Vagina (tissue), 2 donors: ENCODE data around the gene ELL2. TPM values are rescaled to one million over a fixed set of nuclear protein-coding genes. Genes with fewer than 3 reads are reported as not detected.

Source experiments
- DNase-seq, 2 donors: peaks; one replicate each; pipeline ENCODE4 v3.0.0-alpha.2; 2017; ENCODE audit errors: extremely low spot score in 2 of 2
- H3K27ac ChIP-seq: fragments of 200-600 bp; sonication (generic); one replicate; pipeline ENCODE4 v1.5.1; 2019
- H3K27me3 ChIP-seq: fragments of 200-600 bp; sonication (generic); one replicate; pipeline ENCODE4 v1.5.1; 2019
- H3K36me3 ChIP-seq, 2 donors: fragments of 200-600 bp; sonication (generic); one replicate each; pipeline ENCODE4 v1.5.1; 2017 to 2019
- H3K4me1 ChIP-seq: fragments of 200-600 bp; sonication (generic); one replicate; pipeline ENCODE4 v1.5.1; 2019
- H3K4me3 ChIP-seq, 2 donors: fragments of 200-600 bp; sonication (generic); 1 replicate in 1 of 2; 2 replicates in 1 of 2; pipeline ENCODE4 v1.5.1; 2016 to 2019
- H3K9me3 ChIP-seq: fragments of 200-600 bp; sonication (generic); one replicate; pipeline ENCODE4 v1.5.1; 2019
- CTCF ChIP-seq, 3 experiments: fragments of 450-650 bp in 2 of 3; fragments of 200-600 bp in 1 of 3; sonication (generic) in 1 of 3; IDR thresholded peaks; one replicate each; pipeline ENCODE4 v1.5.1; 2017 to 2019; ENCODE audit warnings: antibody characterized with exemption in 3 of 3, mild to moderate bottlenecking in 2 of 3, moderate library complexity in 2 of 3
- POLR2A ChIP-seq, 2 donors: fragments of 450-650 bp; IDR thresholded peaks; one replicate each; pipeline ENCODE4 v1.6.1; 2017; ENCODE audit warnings: antibody characterized with exemption in 2 of 2, mild to moderate bottlenecking in 2 of 2, moderate library complexity in 2 of 2
- POLR2AphosphoS5 ChIP-seq, 2 donors: sonication (generic); formaldehyde crosslinking; IDR thresholded peaks; one replicate each; pipeline ENCODE4 v1.9.0; 2017; ENCODE audit warnings: antibody characterized with exemption in 2 of 2, mild to moderate bottlenecking in 2 of 2, low read depth in 1 of 2; ENCODE audit not compliant: insufficient read depth in 1 of 2
- intact Hi-C: fragments of 100-400 bp; cut with DNase I; formaldehyde crosslinking; loops from one replicate; pipeline ENCODE4 v1.15.1; 2023
- total RNA-seq: library from RNA; depleted of rRNA; stranded (reverse); fragments of >200 nt; gene quantifications from one replicate; pipeline ENCODE4 v1.2.3, GENCODE V29; 2016

ELL2 gene
- total RNA-seq, 1 donor from 2014 or later = 113 TPM

- TF ChIP-seq CTCF (IDR thresholded peaks at IDR 0.05) (no peak), POLR2AphosphoS5 (IDR thresholded peaks at IDR 0.05; ENCODE audit: insufficient read depth in 1 of 2, low read depth in 1 of 2) (no peak), POLR2A (IDR thresholded peaks at IDR 0.05) (no peak)
- Histone ChIP-seq H3K27me3 (no peaks in the 10 kb centered on the region), H3K9me3 (no peaks in the 10 kb centered on the region), H3K4me3 (no peak overlapping the region), H3K4me1 (no peaks in the 10 kb centered on the region), H3K36me3 (peaks cover 0 to 61% of the 10 kb centered on the region in 2 donors), H3K27ac (no peak overlapping the region)
- intact Hi-C loops = no loop called here
- DNase-seq = no peak
Observed at GRCh38 chr5:95895251-95895650, 66.4 kb downstream of the ELL2 start.

GRCh38 chr5:95892784-95893354 is 68.8 kb downstream of the ELL2 start:
- Histone ChIP-seq H3K4me1 (no peaks in the 10 kb centered on the region), H3K4me3 (no peak overlapping the region), H3K27me3 (no peaks in the 10 kb centered on the region), H3K36me3 (peaks cover 0 to 55% of the 10 kb centered on the region in 2 donors), H3K27ac (no peak overlapping the region), H3K9me3 (no peaks in the 10 kb centered on the region)
- TF ChIP-seq POLR2A (IDR thresholded peaks at IDR 0.05) (no peak), CTCF (IDR thresholded peaks at IDR 0.05) (peak in 1 of 3 experiments; percentile 13), POLR2AphosphoS5 (IDR thresholded peaks at IDR 0.05; ENCODE audit: insufficient read depth in 1 of 2, low read depth in 1 of 2) (no peak)
- DNase-seq = no peak
- intact Hi-C loops = no loop called here

GRCh38 chr5:95891499-95891898 is 70.2 kb downstream of the ELL2 start:
- Histone ChIP-seq H3K36me3 (peaks cover 0 to 51% of the 10 kb centered on the region in 2 donors), H3K4me3 (no peak overlapping the region), H3K9me3 (no peaks in the 10 kb centered on the region), H3K27me3 (no peaks in the 10 kb centered on the region), H3K4me1 (no peaks in the 10 kb centered on the region), H3K27ac (no peak overlapping the region)
- TF ChIP-seq POLR2A (IDR thresholded peaks at IDR 0.05) = no peak
- no peak for TF ChIP-seq POLR2AphosphoS5 (IDR thresholded peaks at IDR 0.05; ENCODE audit: insufficient read depth in 1 of 2, low read depth in 1 of 2)
- TF ChIP-seq CTCF (IDR thresholded peaks at IDR 0.05) = no peak
- intact Hi-C loops = no loop called here
- no peak for DNase-seq

GRCh38 chr5:95889076-95889475 is 72.6 kb downstream of the ELL2 start:
- Histone ChIP-seq H3K27me3 (no peaks in the 10 kb centered on the region), H3K9me3 (no peaks in the 10 kb centered on the region), H3K4me1 (peaks cover 8% of the 10 kb centered on the region), H3K27ac (no peak overlapping the region), H3K36me3 (peaks cover 0 to 30% of the 10 kb centered on the region in 2 donors), H3K4me3 (no peak overlapping the region)
- TF ChIP-seq CTCF (IDR thresholded peaks at IDR 0.05) = no peak
- TF ChIP-seq POLR2A (IDR thresholded peaks at IDR 0.05) = no peak
- TF ChIP-seq POLR2AphosphoS5 (IDR thresholded peaks at IDR 0.05; ENCODE audit: insufficient read depth in 1 of 2, low read depth in 1 of 2) = no peak
- DNase-seq = no peak
- intact Hi-C loops = no loop called here

GRCh38 chr5:95887977-95888376 is 73.7 kb downstream of the ELL2 start:
- peaks cover 0 to 26% of the 10 kb centered on the region in 2 donors for H3K36me3 ChIP-seq

More at GRCh38 chr5:95887977-95888376, 73.7 kb downstream of the ELL2 start:
- TF ChIP-seq POLR2AphosphoS5 (IDR thresholded peaks at IDR 0.05; ENCODE audit: insufficient read depth in 1 of 2, low read depth in 1 of 2) (no peak), POLR2A (IDR thresholded peaks at IDR 0.05) (no peak), CTCF (IDR thresholded peaks at IDR 0.05) (no peak)
- Histone ChIP-seq H3K4me3 (no peak overlapping the region), H3K27me3 (no peaks in the 10 kb centered on the region), H3K9me3 (no peaks in the 10 kb centered on the region), H3K4me1 (peaks cover 16% of the 10 kb centered on the region), H3K27ac (no peak overlapping the region)
- no peak for DNase-seq
- intact Hi-C loops = no loop called here
